Measurements from ENCODE around the gene PRSS27. TPM values are rescaled to one million over a fixed set of nuclear protein-coding genes. Genes with fewer than 3 reads are reported as not detected.

PRSS27 gene
- total RNA-seq, 2 donors from 2014 or later, result 3.7 to 4.2 TPM

- peak overlapping the region; percentile 48 for H3K27ac Mint-ChIP-seq
- H3K27me3 Mint-ChIP-seq (ENCODE audit: insufficient read depth), result no peaks in the 10 kb centered on the region
- 95% methylated on average over 17 of the region's 17 CpGs for WGBS, 2 experiments (ENCODE audit: insufficient coverage in 1 of 2, insufficient read length in 1 of 2)
- H3K4me3 Mint-ChIP-seq, result no peak overlapping the region
- Histone ChIP-seq H3K9me3 (ENCODE audit: control insufficient read depth, low read length) (peaks cover 16% of the 10 kb centered on the region), H3K4me1 (ENCODE audit: control insufficient read depth, insufficient read depth, low read length) (peaks cover 3% of the 10 kb centered on the region), H3K27ac (ENCODE audit: low read depth, low read length) (peak overlapping the region; percentile 32), H3K27me3 (ENCODE audit: control insufficient read depth, insufficient read depth, low read length, poor library complexity, severe bottlenecking) (no peaks in the 10 kb centered on the region), H3K4me3 (ENCODE audit: low read length) (no peak overlapping the region), H3K36me3 (ENCODE audit: control insufficient read depth, insufficient read depth, low read length) (peaks cover 96% of the 10 kb centered on the region), H3K9ac (ENCODE audit: extremely low read depth, low read length, poor library complexity, severe bottlenecking) (no peak overlapping the region)
- H3K4me1 Mint-ChIP-seq, result no peaks in the 10 kb centered on the region
- no peak for DNase-seq
- TF ChIP-seq CTCF (conservative IDR thresholded peaks at IDR 0.05), result no peak
- peaks cover 90% of the 10 kb centered on the region for H3K36me3 Mint-ChIP-seq (ENCODE audit: low read depth)
- peaks cover 7% of the 10 kb centered on the region for H3K9me3 Mint-ChIP-seq
Observed at GRCh38 chr16:2768403-2769089, 48.5 kb upstream of the PRSS27 start.

- Histone ChIP-seq H3K4me1 (ENCODE audit: control insufficient read depth, insufficient read depth, low read length) (peaks cover 3% of the 10 kb centered on the region), H3K36me3 (ENCODE audit: control insufficient read depth, insufficient read depth, low read length) (peaks cover 97% of the 10 kb centered on the region), H3K4me3 (ENCODE audit: low read length) (no peak overlapping the region), H3K9ac (ENCODE audit: extremely low read depth, low read length, poor library complexity, severe bottlenecking) (no peak overlapping the region), H3K27me3 (ENCODE audit: control insufficient read depth, insufficient read depth, low read length, poor library complexity, severe bottlenecking) (no peaks in the 10 kb centered on the region), H3K27ac (ENCODE audit: low read depth, low read length) (no peak overlapping the region), H3K9me3 (ENCODE audit: control insufficient read depth, low read length) (peaks cover 22% of the 10 kb centered on the region)
- H3K4me1 Mint-ChIP-seq, result no peaks in the 10 kb centered on the region
- peaks cover 90% of the 10 kb centered on the region for H3K36me3 Mint-ChIP-seq (ENCODE audit: low read depth)
- no peak for DNase-seq
- 97 to 100% methylated on average over 3 to 14 of the region's 14 CpGs for WGBS, 2 experiments (ENCODE audit: insufficient coverage in 1 of 2, insufficient read length in 1 of 2)
- H3K9me3 Mint-ChIP-seq, result peaks cover 7% of the 10 kb centered on the region
- no peak overlapping the region for H3K27ac Mint-ChIP-seq
- no peak overlapping the region for H3K4me3 Mint-ChIP-seq
- no peak for TF ChIP-seq CTCF (conservative IDR thresholded peaks at IDR 0.05)
- no peaks in the 10 kb centered on the region for H3K27me3 Mint-ChIP-seq (ENCODE audit: insufficient read depth)
Observed at GRCh38 chr16:2767891-2768290, 47.9 kb upstream of the PRSS27 start.

GRCh38 chr16:2767140-2767731 is 47.2 kb upstream of the PRSS27 start:
- WGBS, 2 experiments (ENCODE audit: insufficient coverage in 1 of 2, insufficient read length in 1 of 2), result 95 to 96% methylated on average over 14 to 19 of the region's 19 CpGs
- Mint-ChIP-seq H3K27ac (no peak overlapping the region), H3K27me3 (ENCODE audit: insufficient read depth) (no peaks in the 10 kb centered on the region), H3K36me3 (ENCODE audit: low read depth) (peaks cover 92% of the 10 kb centered on the region), H3K4me3 (no peak overlapping the region), H3K4me1 (no peaks in the 10 kb centered on the region), H3K9me3 (peaks cover 14% of the 10 kb centered on the region)
- Histone ChIP-seq H3K27ac (ENCODE audit: low read depth, low read length) (no peak overlapping the region), H3K27me3 (ENCODE audit: control insufficient read depth, insufficient read depth, low read length, poor library complexity, severe bottlenecking) (no peaks in the 10 kb centered on the region), H3K9me3 (ENCODE audit: control insufficient read depth, low read length) (peaks cover 29% of the 10 kb centered on the region), H3K4me1 (ENCODE audit: control insufficient read depth, insufficient read depth, low read length) (peaks cover 3% of the 10 kb centered on the region), H3K4me3 (ENCODE audit: low read length) (no peak overlapping the region), H3K9ac (ENCODE audit: extremely low read depth, low read length, poor library complexity, severe bottlenecking) (no peak overlapping the region), H3K36me3 (ENCODE audit: control insufficient read depth, insufficient read depth, low read length) (peaks cover 100% of the 10 kb centered on the region)
- DNase-seq, result no peak
- no peak for TF ChIP-seq CTCF (conservative IDR thresholded peaks at IDR 0.05)

Data from endodermal cell (in vitro differentiated cells).